A673 (cell line): ENCODE data around the gene FAHD1. TPM values are rescaled to one million over a fixed set of nuclear protein-coding genes. Genes with fewer than 3 reads are reported as not detected.

Experiments
- BruUV-seq: library from RNA; stranded (reverse); fragments of 400-500 nt; replicated peaks from 2 replicates; lab custom pipeline; 2021; lab: Mats Ljungman, UMichigan
- CTCF ChIA-PET: fragments of 300-600 bp; sonication (Branson Sonifier 250); formaldehyde crosslinking; loops from one replicate; lab custom pipeline; 2022; ENCODE audit warnings: antibody characterized with exemption; lab: Charles Lee
- POLR2A ChIA-PET: fragments of 300-600 bp; sonication (Branson Sonifier 250); formaldehyde crosslinking; loops from one replicate; lab custom pipeline; 2022; ENCODE audit warnings: antibody characterized with exemption; ENCODE audit not compliant: low non-redundant PET; lab: Charles Lee
- DNase-seq: peaks from one replicate; pipeline ENCODE4 v3.0.0-alpha.2; 2015; ENCODE audit warnings: low spot score
- H3K27ac ChIP-seq: fragments of 200-600 bp; sonication (generic); 2 replicates; pipeline ENCODE4 v1.5.1; 2016; ENCODE audit warnings: mixed run types, low read depth, mild to moderate bottlenecking, mixed read lengths, antibody characterized with exemption, low read length; ENCODE audit not compliant: poor library complexity, severe bottlenecking
- H3K27me3 ChIP-seq: fragments of 200-600 bp; sonication (generic); replicated peaks from 2 replicates; pipeline ENCODE4 v1.6.1; 2017; ENCODE audit warnings: mixed run types, low read depth, mild to moderate bottlenecking, mixed read lengths, antibody characterized with exemption, low read length; ENCODE audit not compliant: insufficient read depth, poor library complexity
- H3K36me3 ChIP-seq: fragments of 200-600 bp; sonication (generic); 2 replicates; pipeline ENCODE4 v1.6.1; 2016; ENCODE audit warnings: mixed run types, mild to moderate bottlenecking, mixed read lengths, antibody characterized with exemption, low read length; ENCODE audit not compliant: insufficient read depth, poor library complexity, severe bottlenecking
- H3K4me1 ChIP-seq: fragments of 200-600 bp; sonication (generic); 2 replicates; pipeline ENCODE4 v1.6.1; 2017; ENCODE audit warnings: mixed run types, mild to moderate bottlenecking, mixed read lengths, antibody characterized with exemption, low read length; ENCODE audit not compliant: insufficient read depth, poor library complexity, severe bottlenecking
- H3K4me3 ChIP-seq: fragments of 200-600 bp; sonication (generic); 2 replicates; pipeline ENCODE4 v1.5.1; 2016; ENCODE audit warnings: low read depth, mixed run types, mild to moderate bottlenecking, mixed read lengths, low read length; ENCODE audit not compliant: poor library complexity, severe bottlenecking
- H3K9me3 ChIP-seq: fragments of 200-600 bp; sonication (generic); 2 replicates; pipeline ENCODE4 v1.6.1; 2016; ENCODE audit warnings: mixed run types, low read depth, mild to moderate bottlenecking, mixed read lengths, antibody characterized with exemption, low read length; ENCODE audit not compliant: poor library complexity, severe bottlenecking
- EZH2 ChIP-seq: fragments of 200-600 bp; sonication (generic); IDR thresholded peaks from 2 replicates; pipeline ENCODE4 v1.6.1; 2017; ENCODE audit warnings: borderline replicate concordance, low read depth, mild to moderate bottlenecking, mixed read lengths, antibody characterized with exemption, low read length; ENCODE audit not compliant: poor library complexity, severe bottlenecking
- intact Hi-C: fragments of 100-400 bp; cut with micrococcal nuclease; formaldehyde crosslinking; loops from one replicate; pipeline ENCODE4 v1.10.0; 2022; ENCODE audit not compliant: unreplicated experiment
- total RNA-seq: library from RNA; stranded (reverse); gene quantifications from 2 replicates; pipeline ENCODE4 v1.2.3, GENCODE V29; 2021
- TF ChIP-seq, protein P1 (sequence below): fragments of 300-800, 200-600 bp; sonication (generic); conservative IDR thresholded peaks from 2 replicates; pipeline ENCODE4 v1.5.1; 2017; ENCODE audit warnings: low read depth, mild to moderate bottlenecking, antibody characterized with exemption, low read length, moderate library complexity, mixed read lengths

The FAHD1 gene
- total RNA-seq, 1 experiment from 2014 or later: 19.9 TPM

DNA sequence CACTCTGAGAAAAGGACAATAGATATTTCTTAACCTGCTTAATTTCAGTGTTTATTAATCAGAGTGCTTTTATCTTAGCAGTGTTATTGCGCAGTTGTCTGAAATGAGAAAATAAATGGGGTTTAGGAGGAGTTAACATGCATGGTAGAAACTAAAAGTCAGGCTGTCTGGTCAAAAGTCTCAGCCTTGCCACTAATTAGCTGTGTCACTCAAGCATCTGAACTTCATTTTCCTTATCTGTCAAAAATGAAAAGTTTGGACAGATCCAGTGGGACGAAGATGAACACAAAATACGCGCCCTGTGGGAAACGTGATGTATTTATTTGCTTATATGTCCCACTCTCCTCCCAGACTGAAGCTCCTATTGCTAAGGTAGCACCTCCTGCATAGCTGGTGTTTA lies 51.2 kb downstream of the FAHD1 start:
- Histone ChIP-seq H3K27me3 (peaks cover 22% of the 10 kb centered on the region), H3K4me1 (no peaks in the 10 kb centered on the region), H3K27ac (no peak overlapping the region), H3K9me3 (no peaks in the 10 kb centered on the region), H3K4me3 (no peak overlapping the region), H3K36me3 (no peaks in the 10 kb centered on the region)
- POLR2A ChIA-PET: no interaction called here
- BruUV-seq: no TSS peak
- TF ChIP-seq, protein P1, sequence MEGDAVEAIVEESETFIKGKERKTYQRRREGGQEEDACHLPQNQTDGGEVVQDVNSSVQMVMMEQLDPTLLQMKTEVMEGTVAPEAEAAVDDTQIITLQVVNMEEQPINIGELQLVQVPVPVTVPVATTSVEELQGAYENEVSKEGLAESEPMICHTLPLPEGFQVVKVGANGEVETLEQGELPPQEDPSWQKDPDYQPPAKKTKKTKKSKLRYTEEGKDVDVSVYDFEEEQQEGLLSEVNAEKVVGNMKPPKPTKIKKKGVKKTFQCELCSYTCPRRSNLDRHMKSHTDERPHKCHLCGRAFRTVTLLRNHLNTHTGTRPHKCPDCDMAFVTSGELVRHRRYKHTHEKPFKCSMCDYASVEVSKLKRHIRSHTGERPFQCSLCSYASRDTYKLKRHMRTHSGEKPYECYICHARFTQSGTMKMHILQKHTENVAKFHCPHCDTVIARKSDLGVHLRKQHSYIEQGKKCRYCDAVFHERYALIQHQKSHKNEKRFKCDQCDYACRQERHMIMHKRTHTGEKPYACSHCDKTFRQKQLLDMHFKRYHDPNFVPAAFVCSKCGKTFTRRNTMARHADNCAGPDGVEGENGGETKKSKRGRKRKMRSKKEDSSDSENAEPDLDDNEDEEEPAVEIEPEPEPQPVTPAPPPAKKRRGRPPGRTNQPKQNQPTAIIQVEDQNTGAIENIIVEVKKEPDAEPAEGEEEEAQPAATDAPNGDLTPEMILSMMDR: no peak
- no peak for TF ChIP-seq EZH2
- CTCF ChIA-PET: interaction anchor here (0.6 kb wide), 1 partner anchor 23 kb away, joined by 8 read pairs; no protein-coding TSS in a partner anchor
- intact Hi-C loops: no loop called here
- DNase-seq: no peak

Other genes with a start within 250 kb of the FAHD1 start
- 21.8 and 34.6 TPM in 2 replicates for gene IFT140, start 215.1 kb upstream of the FAHD1 start, total RNA-seq
- gene CRAMP1, start 214.8 kb upstream of the FAHD1 start, total RNA-seq: 33.0 and 38.4 TPM in 2 replicates
- 197 and 200 TPM in 2 replicates for gene JPT2, start 148.9 kb upstream of the FAHD1 start, total RNA-seq
- 66.9 and 69.2 TPM in 2 replicates for gene MAPK8IP3, start 121.0 kb upstream of the FAHD1 start, total RNA-seq
- gene NME3, start 55.7 kb upstream of the FAHD1 start, total RNA-seq: 35.3 and 40.8 TPM in 2 replicates
- gene EME2, start 54.4 kb upstream of the FAHD1 start, total RNA-seq: 19.5 and 19.9 TPM in 2 replicates
- 247 and 250 TPM in 2 replicates for gene MRPS34, start 54.1 kb upstream of the FAHD1 start, total RNA-seq
- 15.0 and 20.8 TPM in 2 replicates for gene SPSB3, start 44.6 kb upstream of the FAHD1 start, total RNA-seq
- gene NUBP2, start 44.2 kb upstream of the FAHD1 start, total RNA-seq: 76.0 and 76.6 TPM in 2 replicates
- not detected in 2 replicates for gene IGFALS, start 33.5 kb upstream of the FAHD1 start, total RNA-seq
- gene HAGH, start 381 bp upstream of the FAHD1 start, total RNA-seq: 14.4 and 23.4 TPM in 2 replicates
- gene MEIOB, start 45.0 kb downstream of the FAHD1 start, total RNA-seq: 0.48 and 0.62 TPM in 2 replicates
- gene HS3ST6, start 91.2 kb downstream of the FAHD1 start, total RNA-seq: not detected in 2 replicates
- 17.7 and 23.4 TPM in 2 replicates for gene MSRB1, start 116.0 kb downstream of the FAHD1 start, total RNA-seq
- not detected in 2 replicates for gene RPL3L, start 127.5 kb downstream of the FAHD1 start, total RNA-seq
- 178 and 210 TPM in 2 replicates for gene NDUFB10, start 132.3 kb downstream of the FAHD1 start, total RNA-seq
- 3,326 and 3,385 TPM in 2 replicates for gene RPS2, start 137.6 kb downstream of the FAHD1 start, total RNA-seq
- gene RNF151, start 139.7 kb downstream of the FAHD1 start, total RNA-seq: not detected in 2 replicates
- 58.4 and 64.1 TPM in 2 replicates for gene TBL3, start 144.8 kb downstream of the FAHD1 start, total RNA-seq
- gene NOXO1, start 154.3 kb downstream of the FAHD1 start, total RNA-seq: 0.90 and 1.2 TPM in 2 replicates
- gene GFER, start 157.0 kb downstream of the FAHD1 start, total RNA-seq: 26.2 and 27.4 TPM in 2 replicates
- 1.4 and 2.3 TPM in 2 replicates for gene SYNGR3, start 162.8 kb downstream of the FAHD1 start, total RNA-seq
- gene ZNF598, start 182.6 kb downstream of the FAHD1 start, total RNA-seq: 68.0 and 75.8 TPM in 2 replicates
- gene NPW, start 192.6 kb downstream of the FAHD1 start, total RNA-seq: 96.5 and 105 TPM in 2 replicates
- 19.5 and 26.4 TPM in 2 replicates for gene NHERF2, start 199.7 kb downstream of the FAHD1 start, total RNA-seq
- gene NTHL1, start 220.6 kb downstream of the FAHD1 start, total RNA-seq: 51.6 and 65.4 TPM in 2 replicates
- gene TSC2, start 220.8 kb downstream of the FAHD1 start, total RNA-seq: 125 and 155 TPM in 2 replicates